HG02678 (cell line): ENCODE measurements around the gene GRM4.
"Not testable (repeated sequence)": the region's sequence is repeated elsewhere in the genome, so short reads cannot be mapped to it uniquely, and the experiment has no call there.

Experiments used
- ATAC-seq: cut with Tn5 transposase; IDR thresholded peaks from one replicate; pipeline ENCODE4 v1.9.1; 2021; ENCODE audit warnings: mild to moderate bottlenecking, moderate library complexity; ENCODE audit not compliant: unreplicated experiment

GRM4 gene

GRCh38 chr6:34146021-34146782 is at the start of gene GRM4:
Gene GRM4, minus strand, starts transcription at chr6:34146087. Its CDS starts 12,591 bp downstream, at chr6:34133496.
- ATAC-seq: no peak

GRCh38 chr6:34194772-34195171 is 48.9 kb upstream of the GRM4 start:
- no peak for ATAC-seq

- ATAC-seq: no peak
Measured at GRCh38 chr6:34190504-34191122, 44.7 kb upstream of the GRM4 start.

- no peak for ATAC-seq
Measured at GRCh38 chr6:34189806-34190503, 44.1 kb upstream of the GRM4 start.

- not testable (repeated sequence) for ATAC-seq
Measured at GRCh38 chr6:34184726-34185125, 38.8 kb upstream of the GRM4 start.

GRCh38 chr6:34182751-34183531 is 37.1 kb upstream of the GRM4 start:
- no peak for ATAC-seq

GRCh38 chr6:34181908-34182307 is 36.0 kb upstream of the GRM4 start:
- ATAC-seq: no peak

GRCh38 chr6:34179106-34179720 is 33.3 kb upstream of the GRM4 start:
- ATAC-seq: no peak

- ATAC-seq: no peak
Measured at GRCh38 chr6:34178357-34179105, 32.6 kb upstream of the GRM4 start.

GRCh38 chr6:34177181-34177591 is 31.3 kb upstream of the GRM4 start:
- ATAC-seq: no peak

GRCh38 chr6:34176261-34177031 is 30.6 kb upstream of the GRM4 start:
- no peak for ATAC-seq

- ATAC-seq: no peak
Measured at GRCh38 chr6:34174846-34175399, 29.0 kb upstream of the GRM4 start.

- ATAC-seq: no peak
Measured at GRCh38 chr6:34172961-34173775, 27.3 kb upstream of the GRM4 start.

- ATAC-seq: no peak
Measured at GRCh38 chr6:34170346-34170745, 24.5 kb upstream of the GRM4 start.

GRCh38 chr6:34169897-34170296 is 24.0 kb upstream of the GRM4 start:
- no peak for ATAC-seq

GRCh38 chr6:34161857-34162515 is 16.1 kb upstream of the GRM4 start:
- no peak for ATAC-seq

- no peak for ATAC-seq
Measured at GRCh38 chr6:34159844-34160243, 14.0 kb upstream of the GRM4 start.

GRCh38 chr6:34158876-34159275 is 13.0 kb upstream of the GRM4 start:
- no peak for ATAC-seq
